WTC11 (cell line): ENCODE data around the gene RPS16. TPM values are rescaled to one million over a fixed set of nuclear protein-coding genes. Genes with fewer than 3 reads are reported as not detected.

ENCODE experiments used
- ATAC-seq: fragments of 200-7000 bp; cut with Tn5 transposase; 2 replicates; pipeline ENCODE4 v1.10.0; 2021; ENCODE audit warnings: mild to moderate bottlenecking, moderate library complexity
- CTCF ChIA-PET: fragments of 300-600 bp; sonication (Branson Sonifier 250); formaldehyde crosslinking; loops from one replicate; lab custom pipeline; 2021; ENCODE audit warnings: antibody characterized with exemption; lab: Charles Lee
- POLR2A ChIA-PET: fragments of 350-600 bp; sonication (Branson Sonifier 250); formaldehyde crosslinking; loops from one replicate; lab custom pipeline; 2021; ENCODE audit warnings: antibody characterized with exemption; lab: Charles Lee
- DNase-seq: peaks from one replicate; pipeline ENCODE4 v3.0.0; 2021; ENCODE audit warnings: low spot score
- H3K27ac Mint-ChIP-seq: 2 replicates; pipeline ENCODE4 v1.8.0; 2021; ENCODE audit warnings: mixed read lengths
- H3K27me3 Mint-ChIP-seq: 2 replicates; pipeline ENCODE4 v1.8.0; 2021; ENCODE audit warnings: low read depth, mild to moderate bottlenecking, moderate library complexity, mixed read lengths
- H3K36me3 Mint-ChIP-seq: 2 replicates; pipeline ENCODE4 v1.8.0; 2021; ENCODE audit warnings: mixed read lengths
- H3K4me1 Mint-ChIP-seq: 2 replicates; pipeline ENCODE4 v1.8.0; 2022; ENCODE audit warnings: mixed read lengths
- H3K4me3 Mint-ChIP-seq: 2 replicates; pipeline ENCODE4 v1.8.0; 2021; ENCODE audit warnings: mild to moderate bottlenecking, moderate library complexity, mixed read lengths
- H3K9me3 Mint-ChIP-seq: 2 replicates; pipeline ENCODE4 v1.8.0; 2021; ENCODE audit warnings: mixed read lengths
- CBFB ChIP-seq: sonication (generic); formaldehyde crosslinking; IDR thresholded peaks from 2 replicates; pipeline ENCODE4 v1.8.1; 2022; ENCODE audit warnings: mild to moderate bottlenecking, low read depth, missing genetic modification reagents
- CREB1 ChIP-seq: sonication (generic); formaldehyde crosslinking; IDR thresholded peaks from 2 replicates; pipeline ENCODE4 v1.8.0; 2023; ENCODE audit warnings: mild to moderate bottlenecking, missing genetic modification reagents
- CREM ChIP-seq: sonication (generic); formaldehyde crosslinking; IDR thresholded peaks from 2 replicates; pipeline ENCODE4 v1.8.1; 2022; ENCODE audit warnings: mild to moderate bottlenecking, missing genetic modification reagents, moderate library complexity
- E2F4 ChIP-seq: sonication (generic); formaldehyde crosslinking; IDR thresholded peaks from 2 replicates; pipeline ENCODE4 v1.8.1; 2022; ENCODE audit warnings: low read depth, mild to moderate bottlenecking, moderate library complexity, missing genetic modification reagents, borderline replicate concordance
- EMX1 ChIP-seq: fragments of 250-450 bp; sonication (Bioruptor Pico); IDR thresholded peaks from 2 replicates; pipeline ENCODE4 v1.8.0; 2021; ENCODE audit warnings: mild to moderate bottlenecking
- FOXP1 ChIP-seq: sonication (generic); formaldehyde crosslinking; IDR thresholded peaks from 2 replicates; pipeline ENCODE4 v1.8.0; 2022; ENCODE audit warnings: missing genetic modification reagents, mild to moderate bottlenecking, moderate library complexity, borderline replicate concordance
- GRHL2 ChIP-seq: fragments of 250-450 bp; sonication (Bioruptor Pico); IDR thresholded peaks from 2 replicates; pipeline ENCODE4 v1.8.0; 2022; ENCODE audit warnings: mild to moderate bottlenecking, moderate library complexity; ENCODE audit not compliant: insufficient replicate concordance, severe bottlenecking
- JUN ChIP-seq: sonication (generic); formaldehyde crosslinking; IDR thresholded peaks from 2 replicates; pipeline ENCODE4 v1.8.0; 2023; ENCODE audit warnings: mild to moderate bottlenecking, missing genetic modification reagents
- RORB ChIP-seq: fragments of 250-450 bp; sonication (Bioruptor Pico); IDR thresholded peaks from 2 replicates; pipeline ENCODE4 v1.9.0; 2021; ENCODE audit warnings: mild to moderate bottlenecking
- SMAD4 ChIP-seq: sonication (generic); formaldehyde crosslinking; IDR thresholded peaks from 2 replicates; pipeline ENCODE4 v1.8.0; 2022; ENCODE audit warnings: mild to moderate bottlenecking, missing genetic modification reagents
- SP1 ChIP-seq: sonication (generic); formaldehyde crosslinking; conservative IDR thresholded peaks from 2 replicates; pipeline ENCODE4 v1.8.1; 2022; ENCODE audit warnings: missing genetic modification reagents
- USF1 ChIP-seq: sonication (generic); formaldehyde crosslinking; IDR thresholded peaks from 2 replicates; pipeline ENCODE4 v1.8.0; 2022; ENCODE audit warnings: mild to moderate bottlenecking, missing genetic modification reagents
- ZBTB21 ChIP-seq: sonication (generic); formaldehyde crosslinking; IDR thresholded peaks from 2 replicates; pipeline ENCODE4 v1.8.1; 2023; ENCODE audit warnings: mild to moderate bottlenecking, missing genetic modification reagents, borderline replicate concordance
- ZMAT4 ChIP-seq: fragments of 250-450 bp; sonication (Bioruptor Pico); IDR thresholded peaks from 2 replicates; pipeline ENCODE4 v1.9.0; 2021; ENCODE audit warnings: mild to moderate bottlenecking
- ZNF121 ChIP-seq: sonication (generic); formaldehyde crosslinking; IDR thresholded peaks from 2 replicates; pipeline ENCODE4 v1.8.0; 2023; ENCODE audit warnings: missing genetic modification reagents
- ZNF219 ChIP-seq: sonication (generic); formaldehyde crosslinking; IDR thresholded peaks from 2 replicates; pipeline ENCODE4 v1.8.0; 2023; ENCODE audit warnings: missing genetic modification reagents, mild to moderate bottlenecking, borderline replicate concordance
- ZNF423 ChIP-seq: fragments of 250-450 bp; sonication (Bioruptor Pico); IDR thresholded peaks from 2 replicates; pipeline ENCODE4 v2.1.2; 2022; ENCODE audit warnings: mild to moderate bottlenecking, moderate library complexity
- total RNA-seq: library from RNA; stranded (reverse); gene quantifications from 3 replicates; pipeline ENCODE4 v1.2.3, GENCODE V29; 2021
- TF ChIP-seq, protein P1 (sequence below): sonication (generic); formaldehyde crosslinking; IDR thresholded peaks from 2 replicates; pipeline ENCODE4 v1.8.0; 2023; ENCODE audit warnings: mild to moderate bottlenecking, missing genetic modification reagents
- TF ChIP-seq, protein P2 (sequence below): sonication (generic); formaldehyde crosslinking; IDR thresholded peaks from 2 replicates; pipeline ENCODE4 v1.8.1; 2023; ENCODE audit warnings: mild to moderate bottlenecking, missing genetic modification reagents, moderate library complexity

Gene RPS16
- total RNA-seq, 1 experiment from 2014 or later: 2,962 TPM

DNA sequence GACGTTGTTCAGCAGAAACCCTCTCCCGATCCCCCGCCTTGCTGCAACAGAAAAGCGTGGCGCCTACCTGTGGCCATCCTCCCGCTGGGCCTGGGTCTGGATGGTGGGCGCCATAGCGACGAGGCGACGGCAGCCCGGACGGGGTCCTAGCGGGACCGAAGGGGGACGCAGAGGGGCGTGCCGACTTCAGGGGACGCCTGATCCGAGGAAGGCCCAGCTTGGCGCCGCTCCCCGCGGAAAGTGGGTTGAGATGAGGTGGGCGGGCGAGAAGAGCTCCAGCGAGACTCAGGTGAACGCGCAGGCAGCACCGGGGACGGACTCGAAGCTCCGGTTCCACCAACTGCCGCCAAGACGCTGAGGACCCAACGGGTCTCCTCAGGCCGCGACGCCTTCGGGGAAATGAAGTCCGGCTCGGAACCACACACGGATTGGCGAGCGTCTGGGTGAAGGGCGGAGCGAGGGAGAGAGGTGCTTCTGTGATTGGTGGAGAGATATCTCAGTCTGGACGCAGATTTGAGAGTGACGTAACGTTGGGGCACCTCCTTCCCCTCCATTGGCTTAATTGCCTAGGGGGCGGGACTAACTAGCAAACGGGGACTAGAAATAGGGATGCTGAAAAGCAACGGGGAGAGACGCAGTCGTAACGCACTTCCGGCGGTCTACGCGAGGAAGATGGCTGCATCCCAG is 44.9 kb downstream of the RPS16 start, which contains the start of the genes MED29 and PAF1 (continued):
- TF ChIP-seq, protein P1, sequence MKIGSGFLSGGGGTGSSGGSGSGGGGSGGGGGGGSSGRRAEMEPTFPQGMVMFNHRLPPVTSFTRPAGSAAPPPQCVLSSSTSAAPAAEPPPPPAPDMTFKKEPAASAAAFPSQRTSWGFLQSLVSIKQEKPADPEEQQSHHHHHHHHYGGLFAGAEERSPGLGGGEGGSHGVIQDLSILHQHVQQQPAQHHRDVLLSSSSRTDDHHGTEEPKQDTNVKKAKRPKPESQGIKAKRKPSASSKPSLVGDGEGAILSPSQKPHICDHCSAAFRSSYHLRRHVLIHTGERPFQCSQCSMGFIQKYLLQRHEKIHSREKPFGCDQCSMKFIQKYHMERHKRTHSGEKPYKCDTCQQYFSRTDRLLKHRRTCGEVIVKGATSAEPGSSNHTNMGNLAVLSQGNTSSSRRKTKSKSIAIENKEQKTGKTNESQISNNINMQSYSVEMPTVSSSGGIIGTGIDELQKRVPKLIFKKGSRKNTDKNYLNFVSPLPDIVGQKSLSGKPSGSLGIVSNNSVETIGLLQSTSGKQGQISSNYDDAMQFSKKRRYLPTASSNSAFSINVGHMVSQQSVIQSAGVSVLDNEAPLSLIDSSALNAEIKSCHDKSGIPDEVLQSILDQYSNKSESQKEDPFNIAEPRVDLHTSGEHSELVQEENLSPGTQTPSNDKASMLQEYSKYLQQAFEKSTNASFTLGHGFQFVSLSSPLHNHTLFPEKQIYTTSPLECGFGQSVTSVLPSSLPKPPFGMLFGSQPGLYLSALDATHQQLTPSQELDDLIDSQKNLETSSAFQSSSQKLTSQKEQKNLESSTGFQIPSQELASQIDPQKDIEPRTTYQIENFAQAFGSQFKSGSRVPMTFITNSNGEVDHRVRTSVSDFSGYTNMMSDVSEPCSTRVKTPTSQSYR (CRISPR knock-in tag): peak; percentile 38; the same call in 1 of the 2 replicates
- TF ChIP-seq ZBTB21: peak; percentile 99
- TF ChIP-seq SP1 (CRISPR knock-in tag): peak; percentile 74
- no peak for TF ChIP-seq CBFB
- 0 out of 2 replicates have a peak, but pooled peaks have one; percentile 15 for TF ChIP-seq ZNF423 (CRISPR knock-in tag)

- no peaks in the 10 kb centered on the region; the same call in 1 of the 2 replicates for H3K27me3 Mint-ChIP-seq
- H3K36me3 Mint-ChIP-seq: peaks cover 54% of the 10 kb centered on the region
- DNase-seq: no peak
- ChIA-PET CTCF (interaction anchor here (1.6 to 2.3 kb wide), 3 partner anchors 11 to 84 kb away, joined by 6 to 17 read pairs (median 9); partner anchors contain the start of gene PLEKHG2), POLR2A (interaction anchor here (0.8 to 2.1 kb wide), 9 partner anchors 12 to 90 kb away, joined by 3 to 25 read pairs (median 4); partner anchors contain the start of genes PLEKHG2, RPS16 and TIMM50)
- no peaks in the 10 kb centered on the region for H3K9me3 Mint-ChIP-seq
- H3K4me1 Mint-ChIP-seq: peaks cover 17% of the 10 kb centered on the region
- H3K4me3 Mint-ChIP-seq: peak overlapping the region; percentile 100
- peak overlapping the region; percentile 99 for H3K27ac Mint-ChIP-seq
- ATAC-seq: no peak
- TF ChIP-seq EMX1 (CRISPR knock-in tag) (0 out of 2 replicates have a peak, but pooled peaks have one; percentile 10), FOXP1 (CRISPR knock-in tag) (no peak)
Measured at GRCh38 chr19:39390451-39390750, 45.3 kb downstream of the RPS16 start.

DNA sequence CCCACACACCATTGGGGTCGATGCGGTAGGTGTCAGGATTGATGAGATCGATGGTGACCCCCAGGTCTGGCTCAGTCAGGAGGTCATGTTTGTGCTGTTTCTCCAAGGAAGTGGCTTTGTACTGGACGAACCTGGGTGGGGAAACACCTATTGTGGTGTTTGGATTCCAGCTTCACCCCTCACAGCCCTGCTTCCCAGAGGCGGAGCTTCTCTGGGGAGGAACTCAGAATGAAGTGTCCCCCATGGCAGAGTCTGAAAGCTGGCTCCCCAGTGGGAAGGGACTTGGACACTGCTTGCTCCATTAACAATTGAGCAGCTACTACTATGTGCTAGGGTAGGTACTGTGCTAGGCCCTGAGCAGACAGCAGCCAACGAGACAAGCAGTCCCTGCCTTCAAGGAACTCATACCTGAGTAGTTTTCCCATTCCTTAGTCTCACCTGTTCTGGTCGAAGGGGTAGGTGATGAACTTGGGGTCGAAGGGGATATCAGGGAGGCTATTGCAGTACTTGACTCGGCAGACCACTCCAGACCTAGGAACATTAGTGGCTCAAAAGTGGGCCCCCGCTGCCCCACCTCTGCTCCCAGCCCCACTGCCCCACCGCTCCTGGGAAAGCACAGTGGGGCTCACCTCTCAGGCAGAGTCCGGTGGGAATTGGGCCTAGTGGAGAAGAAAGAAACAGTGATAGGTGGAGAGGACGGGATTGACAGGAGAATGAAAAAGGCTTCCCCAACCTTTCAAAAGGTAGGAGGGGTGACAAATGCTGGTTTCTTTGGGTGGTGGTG is 45.9 kb downstream of the RPS16 start:
- H3K27ac Mint-ChIP-seq: peak overlapping the region; percentile 99
- TF ChIP-seq RORB (CRISPR knock-in tag) (no peak), CREB1 (CRISPR knock-in tag) (no peak), ZNF423 (CRISPR knock-in tag) (no peak), CREM (CRISPR knock-in tag) (no peak), ZNF121 (CRISPR knock-in tag) (no peak), SMAD4 (CRISPR knock-in tag) (no peak), GRHL2 (CRISPR knock-in tag) (no peak), USF1 (no peak), ZBTB21 (no peak), JUN (CRISPR knock-in tag) (no peak), ZNF219 (CRISPR knock-in tag) (no peak), E2F4 (CRISPR knock-in tag) (no peak), ZMAT4 (CRISPR knock-in tag) (no peak)
- TF ChIP-seq, protein P1 (CRISPR knock-in tag): no peak
- TF ChIP-seq, protein P2, sequence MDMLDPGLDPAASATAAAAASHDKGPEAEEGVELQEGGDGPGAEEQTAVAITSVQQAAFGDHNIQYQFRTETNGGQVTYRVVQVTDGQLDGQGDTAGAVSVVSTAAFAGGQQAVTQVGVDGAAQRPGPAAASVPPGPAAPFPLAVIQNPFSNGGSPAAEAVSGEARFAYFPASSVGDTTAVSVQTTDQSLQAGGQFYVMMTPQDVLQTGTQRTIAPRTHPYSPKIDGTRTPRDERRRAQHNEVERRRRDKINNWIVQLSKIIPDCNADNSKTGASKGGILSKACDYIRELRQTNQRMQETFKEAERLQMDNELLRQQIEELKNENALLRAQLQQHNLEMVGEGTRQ (CRISPR knock-in tag): no peak
- no peaks in the 10 kb centered on the region; the same call in 1 of the 2 replicates for H3K27me3 Mint-ChIP-seq
- H3K9me3 Mint-ChIP-seq: no peaks in the 10 kb centered on the region
- ChIA-PET CTCF (interaction anchor here (1.6 kb wide), 1 partner anchor 84 kb away, joined by 6 read pairs; no protein-coding TSS in a partner anchor), POLR2A (interaction anchor here (0.8 to 2.0 kb wide), 2 partner anchors 46 to 87 kb away, joined by 4 to 17 read pairs; partner anchors contain the start of gene RPS16)
- H3K4me3 Mint-ChIP-seq: peak overlapping the region; percentile 100
- DNase-seq (no peak), ATAC-seq (no peak)
- H3K4me1 Mint-ChIP-seq: peaks cover 21% of the 10 kb centered on the region
- peaks cover 48% of the 10 kb centered on the region for H3K36me3 Mint-ChIP-seq
